Mesothelial cell of epicardium (in vitro differentiated cells): ENCODE measurements around the gene NPC1L1. TPM values are rescaled to one million over a fixed set of nuclear protein-coding genes. Genes with fewer than 3 reads are reported as not detected.

ENCODE experiments used
- DNase-seq, 2 experiments: peaks; one replicate each; pipeline ENCODE4 v3.0.0; 2021; ENCODE audit warnings: low spot score in 2 of 2; ENCODE audit not compliant: unreplicated experiment in 2 of 2
- H3K27ac Mint-ChIP-seq: 2 replicates; pipeline ENCODE4 v1.8.0; 2021; ENCODE audit warnings: mixed read lengths
- H3K27me3 Mint-ChIP-seq: 2 replicates; pipeline ENCODE4 v1.8.0; 2021; ENCODE audit warnings: low read depth, mixed read lengths
- H3K36me3 Mint-ChIP-seq: 2 replicates; pipeline ENCODE4 v1.8.0; 2021; ENCODE audit warnings: mixed read lengths
- H3K4me1 Mint-ChIP-seq: 2 replicates; pipeline ENCODE4 v1.8.0; 2021; ENCODE audit warnings: mixed read lengths
- H3K4me3 Mint-ChIP-seq: 2 replicates; pipeline ENCODE4 v1.8.0; 2021; ENCODE audit warnings: mild to moderate bottlenecking, moderate library complexity, mixed read lengths
- H3K9me3 Mint-ChIP-seq: 2 replicates; pipeline ENCODE4 v1.8.0; 2021; ENCODE audit warnings: mixed read lengths
- CTCF ChIP-seq: fragments of 200-600 bp; sonication (generic); IDR thresholded peaks from one replicate; pipeline ENCODE4 v1.5.0; 2021; ENCODE audit warnings: antibody characterized with exemption; ENCODE audit not compliant: unreplicated experiment
- total RNA-seq: library from RNA; stranded (reverse); gene quantifications from 3 replicates; pipeline ENCODE4 v1.2.1, GENCODE V29; 2021

The NPC1L1 gene
- 0.07 to 0.20 TPM in 2 of 3 replicates, not detected in the other for total RNA-seq

DNA sequence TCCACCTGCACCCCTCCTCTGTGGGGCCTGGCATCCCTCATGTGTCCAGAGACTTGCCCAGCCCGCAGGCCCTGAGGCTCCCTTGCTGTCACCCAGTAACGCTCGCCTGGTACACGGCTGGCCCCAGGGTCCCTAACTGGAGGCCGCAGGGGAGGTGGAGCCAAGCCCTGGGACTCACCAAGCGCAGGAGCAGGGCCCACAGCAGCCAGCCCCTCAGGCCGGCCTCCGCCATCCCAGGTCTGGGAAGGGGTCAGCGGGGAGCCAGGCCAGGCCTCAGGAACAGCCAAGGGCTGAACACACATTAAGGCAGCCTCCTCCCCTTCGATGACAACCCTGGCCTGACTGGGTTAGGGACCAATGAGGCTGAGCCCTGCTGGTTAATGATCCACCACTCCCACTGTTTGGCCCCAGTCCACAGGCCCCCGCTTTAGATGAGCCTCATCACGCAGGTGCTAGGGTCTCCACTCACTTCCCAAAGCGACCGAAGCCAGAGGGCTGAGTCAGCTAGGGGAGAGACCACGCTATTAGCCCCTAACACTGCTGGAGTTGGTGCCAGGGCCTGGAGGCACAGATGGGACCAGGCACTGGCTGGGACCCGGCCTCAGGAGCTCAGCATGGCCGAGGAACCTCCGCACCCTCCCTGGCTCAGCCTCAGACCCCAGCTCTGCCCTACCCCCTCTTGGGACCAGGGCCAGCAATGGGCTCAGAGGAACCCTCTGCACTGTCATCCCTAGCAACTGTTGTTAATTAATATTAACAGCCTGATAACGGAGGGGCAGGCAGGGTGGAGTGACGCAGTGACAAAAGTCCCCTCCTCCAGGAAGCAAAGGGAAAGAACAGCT is at the start of gene NPC1L1:
Gene NPC1L1 (minus strand): TSS at position 303 of the 842 bp plus-strand sequence. CDS start 71 bp downstream, at position 232.
- Mint-ChIP-seq H3K4me1 (peaks cover 10% of the 10 kb centered on the region), H3K4me3 (no peak within 1 kb of the TSS), H3K36me3 (no peaks in the 10 kb centered on the region), H3K9me3 (no peaks in the 10 kb centered on the region), H3K27ac (no peak within 1 kb of the TSS), H3K27me3 (no peaks in the 10 kb centered on the region)
- TF ChIP-seq CTCF: no peak
- DNase-seq: no peak

DNA sequence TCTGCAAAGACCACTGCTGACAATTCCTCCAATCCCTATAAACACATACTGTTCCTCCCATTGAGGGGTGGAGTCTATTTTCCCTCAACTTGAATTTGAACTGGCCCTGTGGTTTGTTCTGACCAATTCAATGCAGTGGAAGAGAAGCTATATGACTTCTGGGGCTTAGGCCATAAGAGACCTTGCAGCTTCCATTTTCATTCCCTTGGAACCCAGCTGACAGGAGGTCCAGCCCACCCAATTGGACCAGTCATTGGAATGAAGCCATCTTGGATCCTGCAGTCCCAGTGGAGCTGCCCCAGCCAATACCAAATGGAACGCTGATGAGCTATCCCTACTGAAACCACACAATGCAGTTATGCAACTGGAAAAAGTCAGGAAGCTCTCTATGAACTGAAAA is 49.8 kb upstream of the NPC1L1 start:
- Mint-ChIP-seq H3K9me3 (no peaks in the 10 kb centered on the region), H3K27ac (no peak overlapping the region), H3K4me3 (no peak overlapping the region), H3K36me3 (no peaks in the 10 kb centered on the region), H3K27me3 (peaks cover 7% of the 10 kb centered on the region), H3K4me1 (no peaks in the 10 kb centered on the region)
- DNase-seq: no peak
- TF ChIP-seq CTCF: no peak

- H3K27ac Mint-ChIP-seq: no peak overlapping the region
- H3K36me3 Mint-ChIP-seq: no peaks in the 10 kb centered on the region
- H3K27me3 Mint-ChIP-seq: peaks cover 6% of the 10 kb centered on the region
- H3K4me3 Mint-ChIP-seq: no peak overlapping the region
- no peaks in the 10 kb centered on the region for H3K9me3 Mint-ChIP-seq
- no peak for DNase-seq
- peak; percentile 9 for TF ChIP-seq CTCF
- no peaks in the 10 kb centered on the region for H3K4me1 Mint-ChIP-seq
Measured at GRCh38 chr7:44587843-44588711, 46.9 kb upstream of the NPC1L1 start.

DNA sequence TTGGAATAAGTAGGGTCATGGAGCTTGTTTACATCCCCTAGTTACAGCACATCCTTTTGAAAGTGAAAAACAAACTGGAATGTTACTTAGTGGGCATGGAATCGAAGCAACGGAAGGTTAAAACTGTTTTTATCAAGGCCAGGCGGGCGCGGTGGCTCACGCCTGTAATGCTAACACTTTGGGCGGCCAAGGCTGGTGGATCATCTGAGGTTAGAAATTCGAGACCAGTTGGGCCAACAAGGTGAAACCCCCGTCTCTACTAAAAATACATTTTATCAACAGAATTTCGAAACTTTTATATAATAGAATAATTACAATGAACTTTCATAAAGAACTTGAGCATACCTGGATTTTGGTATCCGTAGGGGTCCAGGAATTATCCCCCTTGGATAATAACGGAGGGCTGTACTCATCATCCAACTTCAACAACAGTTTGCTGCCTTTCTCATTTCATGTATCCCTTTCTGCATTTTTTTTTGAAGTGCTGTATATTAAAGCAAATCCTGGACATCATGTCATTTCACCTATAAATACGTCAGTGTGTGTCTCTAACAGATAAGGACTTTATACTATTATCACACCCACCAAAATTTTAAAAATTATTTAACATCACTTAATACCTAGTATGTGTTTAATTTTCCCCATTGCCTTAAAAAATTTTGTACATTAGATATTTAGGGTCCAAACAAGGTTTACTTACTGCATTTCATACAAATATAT is 42.2 kb upstream of the NPC1L1 start:
- no peaks in the 10 kb centered on the region for H3K9me3 Mint-ChIP-seq
- peaks cover 5% of the 10 kb centered on the region for H3K27me3 Mint-ChIP-seq
- DNase-seq: no peak
- H3K4me1 Mint-ChIP-seq: peaks cover 22% of the 10 kb centered on the region
- peaks cover 13% of the 10 kb centered on the region for H3K36me3 Mint-ChIP-seq
- H3K4me3 Mint-ChIP-seq: peak overlapping the region; percentile 86
- no peak for TF ChIP-seq CTCF
- peak overlapping the region; percentile 99 for H3K27ac Mint-ChIP-seq

- peak; percentile 100 for DNase-seq
- Mint-ChIP-seq H3K36me3 (peaks cover 14% of the 10 kb centered on the region), H3K4me3 (peak within 1 kb of the TSS; percentile 86), H3K4me1 (peaks cover 22% of the 10 kb centered on the region), H3K9me3 (no peaks in the 10 kb centered on the region), H3K27me3 (peaks cover 5% of the 10 kb centered on the region), H3K27ac (peak within 1 kb of the TSS; percentile 99)
- TF ChIP-seq CTCF: no peak
Measured at GRCh38 chr7:44581879-44582603, 40.9 kb upstream of the NPC1L1 start, which contains the start of gene TMED4. Gene TMED4 (minus strand): TSS chr7:44582231. CDS start chr7:44582206, 25 bp downstream.
